GM19238 (cell line): ENCODE data around the gene RASEF.
"Not testable (repeated sequence)": the region's sequence is repeated elsewhere in the genome, so short reads cannot be mapped to it uniquely, and the experiment has no call there.

Source experiments
- DNase-seq: peaks from one replicate; pipeline ENCODE4 v3.0.0; 2011; ENCODE audit warnings: low spot score; ENCODE audit not compliant: insufficient read length

Gene RASEF

GRCh38 chr9:82975176-82975575 is 87.8 kb downstream of the RASEF start:
- no peak for DNase-seq

GRCh38 chr9:82972446-82972845 is 90.5 kb downstream of the RASEF start:
- DNase-seq = no peak

GRCh38 chr9:82970359-82970758 is 92.6 kb downstream of the RASEF start:
- no peak for DNase-seq

GRCh38 chr9:82969291-82969690 is 93.7 kb downstream of the RASEF start:
- DNase-seq = no peak

GRCh38 chr9:82968816-82969215 is 94.1 kb downstream of the RASEF start:
- no peak for DNase-seq

- DNase-seq = no peak
Measured at GRCh38 chr9:82968388-82968787, 94.6 kb downstream of the RASEF start.

- peak; percentile 8 for DNase-seq
Measured at GRCh38 chr9:82961504-82962125, 101.3 kb downstream of the RASEF start.

- no peak for DNase-seq
Measured at GRCh38 chr9:82957529-82958379, 105.2 kb downstream of the RASEF start.

- no peak for DNase-seq
Measured at GRCh38 chr9:82949203-82949602, 113.7 kb downstream of the RASEF start.

- DNase-seq = no peak
Measured at GRCh38 chr9:82940376-82940775, 122.6 kb downstream of the RASEF start.

GRCh38 chr9:82939451-82939850 is 123.5 kb downstream of the RASEF start:
- no peak for DNase-seq

GRCh38 chr9:82938426-82939218 is 124.3 kb downstream of the RASEF start:
- DNase-seq = no peak

GRCh38 chr9:82936561-82936960 is 126.4 kb downstream of the RASEF start:
- not testable (repeated sequence) for DNase-seq

- no peak for DNase-seq
Measured at GRCh38 chr9:82934949-82935348, 128.0 kb downstream of the RASEF start.

GRCh38 chr9:82934025-82934424 is 128.9 kb downstream of the RASEF start:
- DNase-seq = not testable (repeated sequence)

- no peak for DNase-seq
Measured at GRCh38 chr9:82930116-82930515, 132.8 kb downstream of the RASEF start.
